Activated CD8-positive, alpha-beta memory T cell treated with anti-CD3 and anti-CD28 coated beads, Interleukin-2, amount 50 U/mL, for 48 hours (primary cell): ENCODE measurements around the gene CDKN2B.

ENCODE experiments used
- DNase-seq: peaks from one replicate; pipeline ENCODE4 v3.0.0-alpha.2; 2020

The CDKN2B gene

DNA sequence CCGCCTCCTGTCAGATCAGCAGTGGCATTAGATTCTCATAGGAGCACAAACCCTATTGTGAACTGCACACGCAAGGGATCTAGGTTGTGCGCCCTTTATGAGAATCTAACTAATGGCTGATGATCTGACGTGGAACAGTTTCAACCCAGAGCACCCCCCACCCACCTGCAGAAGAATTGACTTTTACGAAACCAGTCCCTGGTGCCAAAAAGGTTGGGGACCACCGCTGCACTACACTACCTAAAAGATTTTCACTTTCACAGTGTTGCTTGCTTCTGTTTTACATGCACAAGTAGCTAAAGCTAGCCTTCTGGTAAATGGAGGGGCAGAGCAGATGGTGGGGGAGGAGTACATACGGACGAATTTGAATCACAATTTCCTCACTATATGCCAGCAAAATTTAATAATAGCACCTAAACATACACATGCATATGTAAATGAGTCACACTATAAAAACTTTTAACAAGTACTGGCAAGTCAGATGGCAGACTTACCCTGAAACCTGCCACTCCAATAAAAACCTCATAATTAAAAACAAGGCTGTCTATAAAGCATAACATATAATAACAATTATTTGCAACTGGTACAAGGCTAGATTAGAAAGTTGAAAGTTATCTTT is 24.0 kb upstream of the CDKN2B start:
- DNase-seq = no peak

DNA sequence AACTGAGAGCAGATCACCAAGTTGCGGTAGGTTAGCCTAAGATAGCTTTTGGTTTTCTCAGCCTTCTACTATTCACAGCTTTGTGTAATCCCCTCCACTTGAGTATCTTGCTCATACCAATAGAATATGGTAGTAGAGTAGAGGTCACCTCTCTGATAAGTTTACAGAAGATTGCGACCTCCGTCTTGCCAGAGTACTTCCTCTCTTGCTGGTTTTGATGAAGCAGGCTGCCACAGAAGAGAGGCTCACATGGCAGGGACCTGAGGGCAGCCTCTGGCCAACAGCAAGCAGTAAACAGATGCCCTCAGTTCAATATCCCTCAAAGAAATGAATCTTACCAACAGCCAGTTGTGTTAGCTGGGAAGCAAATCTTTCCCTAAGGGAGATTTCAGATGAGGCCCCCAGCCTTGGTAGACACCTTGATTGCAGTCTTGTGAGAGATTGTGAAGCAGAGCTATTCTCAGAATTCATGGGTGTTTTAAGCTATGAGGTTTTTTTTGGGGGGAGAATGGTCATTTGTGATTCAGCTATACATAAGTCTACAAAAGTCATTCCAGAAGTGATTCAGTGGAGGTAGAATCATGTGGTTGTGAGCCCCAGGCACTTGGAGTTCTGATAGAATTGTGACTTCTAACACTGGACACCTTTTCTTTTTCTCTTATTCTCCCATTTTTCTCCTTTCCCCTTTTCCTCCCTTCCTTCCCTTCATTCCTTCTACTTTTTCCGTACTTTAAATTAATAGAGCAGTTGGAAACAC is 22.7 kb upstream of the CDKN2B start:
- DNase-seq = no peak

GRCh38 chr9:22030101-22030598 is 21.0 kb upstream of the CDKN2B start:
- no peak for DNase-seq

- no peak for DNase-seq
Measured at GRCh38 chr9:22029231-22029630, 20.1 kb upstream of the CDKN2B start.

DNA sequence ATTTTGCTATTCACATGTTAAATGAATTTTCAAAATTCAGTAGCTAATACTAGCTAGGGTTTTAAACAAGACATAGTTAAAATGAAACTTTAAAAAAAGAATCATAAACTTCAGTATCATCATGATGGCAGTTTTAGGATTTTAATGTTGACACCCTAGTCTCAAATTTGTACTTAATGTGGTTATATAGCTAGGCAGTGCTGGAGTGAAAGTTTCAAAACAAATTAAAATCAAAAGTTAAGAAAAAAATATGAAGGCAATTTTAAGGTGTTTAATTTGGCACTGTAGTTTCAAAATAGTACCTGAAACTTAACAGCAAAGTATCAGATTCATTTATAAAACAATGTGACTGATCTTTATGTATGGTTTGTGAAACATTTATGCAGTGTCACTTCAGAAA is 19.3 kb upstream of the CDKN2B start:
- DNase-seq = no peak

DNA sequence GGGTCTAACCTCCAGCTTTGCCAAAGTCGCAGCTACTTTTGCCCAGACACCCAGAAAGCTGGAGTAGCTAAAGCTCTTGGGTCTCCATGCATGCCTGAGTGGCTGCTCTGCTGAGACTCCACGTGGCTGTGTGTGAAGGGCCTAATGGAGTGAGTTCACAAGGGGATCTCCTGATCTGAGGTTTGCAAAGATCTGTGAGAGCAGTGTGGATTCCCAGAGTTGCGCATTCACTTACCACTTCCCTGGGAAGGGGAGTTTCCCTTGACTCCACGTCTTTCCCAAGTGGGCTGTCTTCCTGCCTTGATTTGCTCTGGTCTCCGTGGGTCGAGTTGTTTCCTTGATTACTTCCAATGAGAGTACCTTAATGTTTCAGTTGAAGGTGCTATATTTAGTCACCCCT is 17.6 kb upstream of the CDKN2B start:
- DNase-seq = no peak

- no peak for DNase-seq
Measured at GRCh38 chr9:22022396-22022795, 13.3 kb upstream of the CDKN2B start.

DNA sequence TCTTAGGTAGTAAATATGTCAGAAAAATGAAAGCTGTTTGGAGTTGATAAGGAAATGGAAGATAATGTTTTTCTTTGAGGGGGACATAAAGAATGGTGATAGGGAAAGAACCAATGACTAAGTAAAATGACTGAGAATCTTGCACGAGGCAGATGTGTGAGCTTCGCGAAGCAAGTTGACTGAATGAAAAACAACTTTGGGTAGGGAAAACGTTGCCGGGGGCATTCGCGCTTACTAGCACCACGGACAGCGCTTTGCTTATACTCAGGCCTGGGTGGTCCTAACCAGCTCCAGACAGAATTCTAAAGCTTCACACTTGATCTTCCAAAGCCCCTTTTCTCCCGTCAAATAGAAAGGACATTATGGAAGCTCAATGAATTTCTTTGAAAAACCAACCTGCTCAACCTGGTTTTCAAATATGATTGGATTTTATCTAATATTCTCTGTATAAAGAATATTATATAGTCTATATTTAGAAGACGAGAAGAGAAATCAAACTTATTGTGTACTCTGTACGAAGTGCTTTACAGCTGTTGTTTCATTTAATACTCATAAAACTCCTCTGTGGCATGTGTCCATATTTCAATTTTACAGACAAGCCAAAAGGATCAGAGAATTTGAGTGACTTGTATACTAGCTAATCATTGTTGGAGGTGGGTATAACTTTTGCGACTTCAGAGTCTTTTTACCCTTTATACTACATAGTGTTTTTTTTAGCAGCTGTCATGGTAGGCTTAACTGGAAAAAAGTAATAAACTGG is 1.9 kb upstream of the CDKN2B start:
- DNase-seq = no peak

GRCh38 chr9:22009506-22009867 is 382 bp upstream of the CDKN2B start:
- DNase-seq = no peak

DNA sequence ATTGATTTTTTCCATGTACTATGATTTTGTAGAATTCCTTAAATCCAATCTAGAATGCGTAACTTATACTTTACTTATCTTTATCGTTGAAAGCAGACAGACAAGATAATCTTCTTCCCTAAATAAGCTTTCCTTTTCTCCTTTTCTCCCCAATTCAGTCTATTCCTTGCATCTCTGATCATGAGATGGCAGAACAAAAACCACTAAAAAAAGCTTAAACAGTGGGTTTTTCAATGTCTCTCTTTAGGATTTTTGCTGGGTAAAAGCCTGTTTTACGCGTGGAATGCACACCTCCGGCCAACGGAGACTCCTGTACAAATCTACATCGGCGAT is 755 bp downstream of the CDKN2B start:
- no peak for DNase-seq

DNA sequence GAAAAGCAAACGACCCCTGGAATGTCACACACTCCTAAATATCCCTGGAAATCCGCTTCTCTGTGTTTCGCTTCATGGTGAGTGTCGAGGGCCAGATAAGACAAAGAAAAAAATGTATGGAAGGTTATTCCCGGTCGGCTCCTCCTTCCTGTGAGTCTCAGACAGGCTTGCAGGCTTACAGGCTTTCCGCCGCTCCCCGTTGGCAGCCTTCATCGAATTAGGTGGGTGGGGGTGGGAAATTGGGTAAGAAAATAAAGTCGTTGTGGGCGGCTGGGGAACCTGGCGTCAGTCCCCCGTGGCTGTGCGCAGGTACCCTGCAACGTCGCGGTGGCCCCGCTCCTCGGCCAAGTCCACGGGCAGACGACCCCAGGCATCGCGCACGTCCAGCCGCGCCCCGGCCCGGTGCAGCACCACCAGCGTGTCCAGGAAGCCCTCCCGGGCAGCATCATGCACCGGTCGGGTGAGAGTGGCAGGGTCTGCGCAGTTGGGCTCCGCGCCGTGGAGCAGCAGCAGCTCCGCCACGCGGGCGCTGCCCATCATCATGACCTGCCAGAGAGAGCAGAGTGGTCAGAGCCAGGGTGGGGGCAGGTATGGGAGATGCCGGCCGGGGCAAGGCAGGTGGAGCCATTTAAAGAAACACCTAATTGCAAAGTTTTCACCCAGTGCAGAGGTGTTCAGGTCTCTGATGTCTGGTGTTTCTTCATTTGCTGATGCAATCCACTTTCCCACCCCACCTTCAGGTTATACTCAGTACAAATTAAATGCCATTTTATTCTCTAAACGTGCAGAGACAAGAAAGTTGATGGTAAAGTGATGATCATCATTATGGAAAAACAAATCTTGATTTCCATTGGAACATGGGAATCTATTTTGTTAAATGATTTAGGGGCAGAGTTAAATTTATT is 3.2 kb downstream of the CDKN2B start:
- no peak for DNase-seq

- no peak for DNase-seq
Measured at GRCh38 chr9:22005021-22005701, 3.9 kb downstream of the CDKN2B start.

DNA sequence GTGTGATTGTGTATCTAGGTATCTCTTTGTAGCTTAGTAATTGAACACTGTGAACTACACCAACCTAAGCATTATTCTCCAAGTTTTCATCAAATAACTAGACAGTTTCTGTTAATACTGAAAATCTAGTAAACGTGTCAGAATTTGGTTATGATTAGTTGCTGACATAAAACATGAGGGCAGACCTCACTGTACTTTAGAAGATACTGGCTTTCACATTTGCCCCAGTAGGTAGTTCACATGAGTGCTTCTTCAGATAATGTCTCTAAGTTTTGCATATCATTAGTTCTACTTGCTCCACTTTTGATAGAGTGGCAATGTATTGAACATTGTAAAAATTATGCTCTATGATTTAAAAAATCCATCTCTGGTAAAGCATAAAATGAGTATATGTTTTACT is 7.1 kb downstream of the CDKN2B start:
- DNase-seq = no peak

- DNase-seq = no peak
Measured at GRCh38 chr9:21998026-21998425, 11.1 kb downstream of the CDKN2B start.

DNA sequence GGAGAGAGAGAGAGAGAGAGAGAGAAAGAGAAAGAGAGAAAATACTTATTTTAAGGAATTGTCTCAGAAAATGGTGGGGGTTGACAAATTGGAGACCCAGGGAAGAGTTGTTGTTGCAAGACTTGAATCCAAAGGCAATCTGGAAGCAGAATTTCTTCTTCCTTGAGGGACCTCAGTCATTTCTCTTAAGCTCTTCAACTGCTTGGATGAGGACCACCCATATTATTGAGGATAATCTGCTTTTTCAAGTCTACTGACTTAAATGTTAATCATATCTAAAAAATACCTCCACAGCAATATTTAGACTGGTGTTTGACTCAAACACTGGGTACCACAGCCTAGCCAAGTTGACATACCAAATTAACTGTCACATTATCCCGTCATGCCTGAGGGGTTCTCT is 11.6 kb downstream of the CDKN2B start:
- DNase-seq = no peak

DNA sequence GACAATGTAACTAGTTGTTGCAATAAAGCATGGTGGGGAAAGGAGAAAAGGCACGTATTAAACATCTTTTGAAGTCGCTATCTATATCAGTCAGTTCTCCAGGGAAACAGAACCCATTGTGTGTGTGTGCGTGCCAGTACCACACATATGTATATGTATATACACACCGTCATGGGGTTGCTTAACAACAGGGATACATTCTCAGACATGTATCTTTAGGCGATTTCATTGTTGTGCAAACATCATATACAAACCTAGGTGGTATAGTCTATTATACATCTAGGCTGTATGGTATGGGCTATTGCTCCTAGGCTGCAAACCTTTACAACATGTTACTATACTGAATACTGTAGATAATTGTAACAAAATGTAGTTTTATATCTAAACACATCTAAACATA is 12.2 kb downstream of the CDKN2B start:
- DNase-seq = no peak

GRCh38 chr9:21996438-21996837 is 12.7 kb downstream of the CDKN2B start:
- no peak for DNase-seq

GRCh38 chr9:21995666-21996398 is 13.3 kb downstream of the CDKN2B start:
- peak; percentile 59 for DNase-seq

- peak; percentile 78 for DNase-seq
Measured at GRCh38 chr9:21995006-21995665, 14.0 kb downstream of the CDKN2B start.

GRCh38 chr9:21994556-21995005 is 14.5 kb downstream of the CDKN2B start, which contains the start of gene CDKN2B-AS1:
Gene CDKN2B-AS1, plus strand, starts transcription at chr9:21994791.
- DNase-seq = peak; percentile 75
